ENCODE measurements around the gene UBP1. TPM values are rescaled to one million over a fixed set of nuclear protein-coding genes. Genes with fewer than 3 reads are reported as not detected.

Gene UBP1
- total RNA-seq, 1 donor from 2014 or later: 55.8 TPM

DNA sequence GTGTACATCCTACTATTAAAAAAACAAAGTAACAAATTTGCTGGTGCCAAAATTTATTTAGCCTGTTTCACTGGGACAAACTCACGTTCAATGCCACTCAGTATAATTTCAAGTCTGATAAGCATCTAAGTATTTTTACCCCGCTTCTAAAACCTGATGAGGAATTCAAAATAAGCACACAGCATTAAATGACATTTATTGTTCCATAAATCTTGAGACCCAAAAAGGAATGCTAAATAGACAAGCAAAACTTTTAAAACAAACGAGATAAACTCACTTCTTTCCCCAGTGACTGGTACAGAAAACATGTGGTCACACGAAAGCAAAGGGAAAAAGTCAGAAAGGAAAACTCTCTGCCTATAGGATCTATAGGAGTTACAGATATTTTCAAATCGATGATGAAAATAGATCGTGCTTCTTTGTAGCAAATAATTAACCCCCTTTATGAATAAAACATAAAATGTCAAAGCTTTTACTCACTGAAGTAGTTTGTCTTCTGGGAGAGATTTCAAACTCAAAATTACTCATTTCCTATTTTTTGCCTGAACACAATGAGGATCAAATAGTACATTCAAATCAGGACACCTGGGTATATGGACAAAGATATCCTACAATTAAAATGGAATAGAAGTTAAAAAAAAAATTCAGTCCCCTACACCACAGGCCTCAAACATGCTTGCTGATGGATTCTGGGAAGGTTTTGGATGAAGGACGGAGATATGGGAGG, 51.7 kb downstream of the UBP1 start:
- Histone ChIP-seq H3K36me3 (peaks cover 42 to 78% of the 10 kb centered on the region in 2 donors), H3K27me3 (no peaks in the 10 kb centered on the region)
- TF ChIP-seq, protein P1, sequence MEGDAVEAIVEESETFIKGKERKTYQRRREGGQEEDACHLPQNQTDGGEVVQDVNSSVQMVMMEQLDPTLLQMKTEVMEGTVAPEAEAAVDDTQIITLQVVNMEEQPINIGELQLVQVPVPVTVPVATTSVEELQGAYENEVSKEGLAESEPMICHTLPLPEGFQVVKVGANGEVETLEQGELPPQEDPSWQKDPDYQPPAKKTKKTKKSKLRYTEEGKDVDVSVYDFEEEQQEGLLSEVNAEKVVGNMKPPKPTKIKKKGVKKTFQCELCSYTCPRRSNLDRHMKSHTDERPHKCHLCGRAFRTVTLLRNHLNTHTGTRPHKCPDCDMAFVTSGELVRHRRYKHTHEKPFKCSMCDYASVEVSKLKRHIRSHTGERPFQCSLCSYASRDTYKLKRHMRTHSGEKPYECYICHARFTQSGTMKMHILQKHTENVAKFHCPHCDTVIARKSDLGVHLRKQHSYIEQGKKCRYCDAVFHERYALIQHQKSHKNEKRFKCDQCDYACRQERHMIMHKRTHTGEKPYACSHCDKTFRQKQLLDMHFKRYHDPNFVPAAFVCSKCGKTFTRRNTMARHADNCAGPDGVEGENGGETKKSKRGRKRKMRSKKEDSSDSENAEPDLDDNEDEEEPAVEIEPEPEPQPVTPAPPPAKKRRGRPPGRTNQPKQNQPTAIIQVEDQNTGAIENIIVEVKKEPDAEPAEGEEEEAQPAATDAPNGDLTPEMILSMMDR (IDR thresholded peaks at IDR 0.05): no peak

DNA sequence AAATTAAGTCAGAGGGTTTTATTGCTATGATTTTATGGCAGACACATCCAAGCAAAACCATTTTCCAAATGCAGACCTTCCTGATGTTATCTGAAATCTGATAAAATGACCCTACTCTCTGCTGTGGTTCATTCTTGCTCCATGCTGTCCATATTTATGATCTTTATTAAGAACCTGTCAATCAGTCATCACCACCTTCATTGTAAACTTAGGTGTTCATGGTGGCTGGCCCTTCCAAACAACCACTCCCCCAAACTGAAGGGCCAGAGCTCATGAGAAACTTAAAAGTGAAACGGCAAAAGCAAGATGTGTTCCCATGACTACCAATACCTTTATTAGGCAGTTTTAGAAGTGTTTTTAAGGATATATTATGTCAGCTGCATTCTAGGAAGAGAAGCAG, 53.6 kb downstream of the UBP1 start:
- Histone ChIP-seq H3K27ac (no peak overlapping the region), H3K4me1 (peaks cover 0 to 3% of the 10 kb centered on the region in 2 donors), H3K4me3 (no peak overlapping the region), H3K9me3 (no peaks in the 10 kb centered on the region), H3K36me3 (peaks cover 54 to 85% of the 10 kb centered on the region in 2 donors), H3K27me3 (no peaks in the 10 kb centered on the region)
- no peak for DNase-seq (ENCODE audit: low spot score in 2 of 2)
- TF ChIP-seq, protein P1 (IDR thresholded peaks at IDR 0.05): no peak
- intact Hi-C loops (cut with DNase I): no loop called here

More for the DNA sequence above, 51.7 kb downstream of the UBP1 start:
- no peaks in the 10 kb centered on the region for H3K9me3 ChIP-seq
- no peak overlapping the region for H3K4me3 ChIP-seq
- DNase-seq (ENCODE audit: low spot score in 2 of 2): no peak
- peaks cover 0 to 13% of the 10 kb centered on the region in 2 donors for H3K4me1 ChIP-seq
- intact Hi-C loops (cut with DNase I): no loop called here
- H3K27ac ChIP-seq: no peak overlapping the region

DNA sequence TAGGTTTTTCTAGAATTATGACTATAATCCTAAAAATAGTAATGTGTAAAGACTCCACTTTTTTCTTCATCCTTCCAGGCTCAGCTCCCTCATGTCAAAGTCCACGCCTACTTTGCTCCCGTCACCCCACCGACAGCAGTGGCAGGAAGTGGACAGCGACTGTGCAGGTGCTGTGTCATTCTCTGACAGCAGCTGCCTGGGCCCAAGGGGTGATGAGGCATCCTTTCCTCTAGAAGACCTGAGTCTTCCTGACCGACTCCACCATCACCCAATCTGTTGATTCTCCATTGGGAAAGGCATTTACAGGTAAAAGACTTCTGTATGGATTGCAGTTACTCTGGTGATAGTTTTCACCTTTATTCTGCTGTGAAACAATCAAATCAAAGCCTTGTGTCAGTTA, 54.8 kb downstream of the UBP1 start:
- no peak overlapping the region for H3K4me3 ChIP-seq
- H3K4me1 ChIP-seq: no peaks in the 10 kb centered on the region
- H3K9me3 ChIP-seq: no peaks in the 10 kb centered on the region
- H3K36me3 ChIP-seq: peaks cover 54 to 79% of the 10 kb centered on the region in 2 donors
- no peak overlapping the region for H3K27ac ChIP-seq
- intact Hi-C loops (cut with DNase I): no loop called here
- H3K27me3 ChIP-seq: no peaks in the 10 kb centered on the region
- no peak for DNase-seq (ENCODE audit: low spot score in 2 of 2)
- TF ChIP-seq, protein P1 (IDR thresholded peaks at IDR 0.05): no peak

DNA sequence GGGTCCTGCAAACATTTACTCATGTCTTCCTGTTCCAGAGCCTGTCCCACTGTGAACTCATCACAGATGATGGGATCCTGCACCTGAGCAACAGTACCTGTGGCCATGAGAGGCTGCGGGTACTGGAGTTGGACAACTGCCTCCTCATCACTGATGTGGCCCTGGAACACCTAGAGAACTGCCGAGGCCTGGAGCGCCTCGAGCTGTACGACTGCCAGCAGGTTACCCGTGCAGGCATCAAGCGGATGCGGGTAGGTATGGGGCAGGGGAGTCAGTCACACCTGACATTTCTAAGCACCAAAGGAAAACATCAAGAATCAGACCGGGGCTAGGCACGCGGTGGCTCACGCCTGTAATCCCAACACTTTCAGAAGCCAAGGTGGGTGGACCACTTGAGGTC, 56.3 kb downstream of the UBP1 start:
- TF ChIP-seq, protein P1 (IDR thresholded peaks at IDR 0.05): no peak
- no peaks in the 10 kb centered on the region for H3K9me3 ChIP-seq
- H3K36me3 ChIP-seq: peaks cover 45 to 76% of the 10 kb centered on the region in 2 donors
- H3K4me3 ChIP-seq: no peak overlapping the region
- DNase-seq (ENCODE audit: low spot score in 2 of 2): no peak
- no peak overlapping the region for H3K27ac ChIP-seq
- intact Hi-C loops (cut with DNase I): no loop called here
- H3K27me3 ChIP-seq: no peaks in the 10 kb centered on the region
- H3K4me1 ChIP-seq: no peaks in the 10 kb centered on the region

DNA sequence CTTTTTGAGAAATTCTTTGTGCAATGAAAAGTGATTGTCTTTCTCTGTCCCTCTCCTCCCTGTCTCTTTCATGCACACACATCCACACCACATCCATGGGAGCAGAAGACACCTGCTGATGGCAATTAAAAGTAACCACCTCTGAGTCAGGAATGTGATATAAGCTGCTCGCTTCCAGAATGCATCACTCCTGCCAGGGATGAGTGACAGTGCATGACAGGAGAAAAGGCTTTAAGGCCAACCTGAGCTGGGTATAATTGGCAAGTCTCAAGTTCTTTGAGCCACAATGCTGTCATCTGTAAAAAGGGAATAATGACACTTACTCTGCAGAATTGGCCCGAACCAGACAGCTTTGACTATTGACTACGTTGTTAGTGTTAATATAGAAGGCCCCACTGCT, 59.6 kb downstream of the UBP1 start:
- peaks cover 41 to 81% of the 10 kb centered on the region in 2 donors for H3K36me3 ChIP-seq
- DNase-seq (ENCODE audit: low spot score in 2 of 2): no peak
- intact Hi-C loops (cut with DNase I): no loop called here

More for the DNA sequence above, 59.6 kb downstream of the UBP1 start:
- TF ChIP-seq, protein P1 (IDR thresholded peaks at IDR 0.05): no peak
- no peaks in the 10 kb centered on the region for H3K9me3 ChIP-seq
- H3K27ac ChIP-seq: no peak overlapping the region
- H3K27me3 ChIP-seq: no peaks in the 10 kb centered on the region
- no peaks in the 10 kb centered on the region for H3K4me1 ChIP-seq
- no peak overlapping the region for H3K4me3 ChIP-seq

All from ascending aorta (tissue), 2 donors.